NK-92 (cell line): ENCODE data around the gene NANOS3.

ENCODE experiments used
- DNase-seq: peaks from one replicate; lab custom pipeline; 2025; ENCODE audit not compliant: unreplicated experiment; lab: John Stamatoyannopoulos, UW

Gene NANOS3

GRCh38 chr19:13876834-13877233, at the start of gene NANOS3:
NANOS3 (plus strand) TSS chr19:13877134; CDS start chr19:13877249, 115 bp downstream.
- DNase-seq: no peak

GRCh38 chr19:13827656-13828055, 49.3 kb upstream of the NANOS3 start:
- no peak for DNase-seq

DNA sequence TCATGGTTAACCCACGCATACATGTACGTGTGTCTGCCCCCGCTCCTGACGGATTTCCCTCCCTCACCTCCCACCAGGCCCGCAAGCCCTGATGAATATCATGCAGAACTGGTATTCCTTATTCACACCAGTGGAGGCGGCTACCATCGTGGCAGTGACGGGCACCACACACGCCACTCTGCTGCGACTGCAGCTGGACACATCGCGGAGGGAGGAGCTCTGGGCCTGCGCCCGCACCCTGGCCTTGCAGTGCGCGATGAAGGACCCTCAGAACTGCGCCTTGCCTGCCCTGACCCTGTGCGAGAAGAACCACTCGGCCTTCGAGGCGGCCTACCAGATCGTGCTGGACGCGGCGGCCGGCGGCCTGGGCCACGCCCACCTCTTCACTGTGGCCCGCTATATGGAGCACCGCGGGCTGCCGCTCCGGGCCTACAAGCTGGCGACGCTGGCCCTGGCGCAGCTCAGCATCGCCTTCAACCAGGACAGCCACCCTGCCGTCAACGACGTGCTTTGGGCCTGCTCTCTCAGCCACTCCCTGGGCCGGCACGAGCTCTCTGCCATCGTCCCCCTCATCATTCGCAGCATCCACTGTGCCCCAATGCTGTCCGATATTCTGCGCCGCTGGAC, 46.7 kb upstream of the NANOS3 start:
- no peak for DNase-seq

GRCh38 chr19:13830741-13831536, 46.0 kb upstream of the NANOS3 start:
- DNase-seq: no peak

DNA sequence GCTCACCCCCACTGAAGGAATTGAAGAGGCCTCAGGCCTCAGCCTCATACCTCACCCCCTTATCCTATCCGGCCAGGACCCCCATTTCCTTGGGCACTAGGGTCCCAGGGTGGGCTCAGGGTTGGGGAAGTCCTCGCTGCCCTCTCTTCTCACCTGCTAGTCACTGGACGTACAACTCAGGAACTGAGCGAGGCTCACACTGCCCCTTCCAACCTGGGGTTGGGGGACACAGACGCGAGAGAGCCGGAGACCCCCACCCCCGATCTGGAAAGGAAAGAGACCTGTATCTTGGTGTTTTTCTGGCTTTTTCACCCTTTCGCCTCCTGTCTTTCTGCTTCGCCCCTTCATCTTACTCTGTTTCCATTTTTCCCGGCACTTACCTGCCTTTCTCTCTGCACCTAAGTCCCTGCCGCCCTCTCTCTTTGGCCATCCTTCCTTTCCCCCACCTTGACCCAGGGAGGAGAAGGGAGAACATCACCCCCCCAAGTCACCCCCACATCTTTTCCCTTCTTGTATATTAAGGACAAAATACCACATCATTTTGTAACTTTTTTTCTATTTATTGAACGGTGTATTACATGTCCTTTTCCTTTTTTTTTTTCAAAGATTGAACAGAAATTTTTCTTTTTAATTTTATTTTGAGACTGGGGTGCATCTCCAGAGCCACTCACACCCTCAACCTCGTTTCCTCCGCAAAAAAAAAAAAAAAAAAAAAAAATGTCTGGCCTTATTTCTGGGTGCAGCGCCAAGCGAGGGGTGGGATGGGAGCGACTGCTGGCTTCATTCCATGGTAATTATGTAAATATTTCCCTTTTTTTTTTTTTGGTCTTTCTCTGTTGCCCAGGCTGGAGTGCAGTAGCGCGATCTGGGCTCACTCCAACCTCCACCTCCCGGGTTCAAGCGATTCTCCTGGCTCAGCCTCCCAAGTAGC, 45.1 kb upstream of the NANOS3 start:
- no peak for DNase-seq

DNA sequence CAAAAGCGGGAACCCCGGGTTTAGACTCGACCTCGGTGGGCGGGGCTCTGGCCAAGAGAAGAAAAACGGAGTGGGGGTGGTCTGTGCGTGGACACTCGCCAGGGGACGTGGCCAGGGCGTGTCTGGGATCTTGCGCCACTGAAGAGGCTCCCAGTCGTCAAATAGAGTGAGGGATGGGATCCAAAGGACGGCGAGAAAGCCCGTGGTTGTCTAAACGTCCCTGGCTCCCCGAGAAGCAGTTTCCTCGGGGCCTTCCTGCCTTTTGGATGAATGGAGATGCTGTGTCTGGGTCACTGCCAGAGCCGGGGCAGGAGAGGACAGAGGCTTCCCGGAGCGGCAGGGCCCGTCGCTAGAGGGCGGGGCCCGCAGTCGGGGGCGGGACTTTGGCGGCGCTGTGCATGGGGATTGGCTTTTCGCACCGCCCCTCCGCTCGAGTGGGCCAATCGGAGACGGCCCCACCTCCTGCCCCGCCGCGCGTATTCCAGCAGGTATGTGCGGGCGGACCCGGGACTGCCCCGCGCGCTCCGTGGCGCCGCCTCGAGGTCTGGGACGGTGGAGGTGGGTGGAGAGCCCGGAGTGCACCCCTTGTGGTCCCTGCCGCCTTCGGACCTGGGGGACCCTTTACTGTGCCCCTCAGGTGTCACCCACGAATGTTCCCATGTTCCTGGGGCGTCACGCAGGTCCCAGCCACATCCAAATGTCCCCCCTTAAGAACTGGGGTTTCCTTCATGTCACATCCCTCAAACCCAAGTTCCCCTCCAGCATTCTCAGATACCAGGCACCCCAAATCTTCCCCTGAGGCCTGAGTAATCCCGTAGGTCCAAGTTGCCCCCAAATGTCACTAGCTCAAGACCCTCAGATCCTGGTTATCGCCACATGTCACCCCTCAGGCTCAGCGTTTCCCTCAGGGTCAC, 43.3 kb upstream of the NANOS3 start:
- peak; percentile 39 for DNase-seq

DNA sequence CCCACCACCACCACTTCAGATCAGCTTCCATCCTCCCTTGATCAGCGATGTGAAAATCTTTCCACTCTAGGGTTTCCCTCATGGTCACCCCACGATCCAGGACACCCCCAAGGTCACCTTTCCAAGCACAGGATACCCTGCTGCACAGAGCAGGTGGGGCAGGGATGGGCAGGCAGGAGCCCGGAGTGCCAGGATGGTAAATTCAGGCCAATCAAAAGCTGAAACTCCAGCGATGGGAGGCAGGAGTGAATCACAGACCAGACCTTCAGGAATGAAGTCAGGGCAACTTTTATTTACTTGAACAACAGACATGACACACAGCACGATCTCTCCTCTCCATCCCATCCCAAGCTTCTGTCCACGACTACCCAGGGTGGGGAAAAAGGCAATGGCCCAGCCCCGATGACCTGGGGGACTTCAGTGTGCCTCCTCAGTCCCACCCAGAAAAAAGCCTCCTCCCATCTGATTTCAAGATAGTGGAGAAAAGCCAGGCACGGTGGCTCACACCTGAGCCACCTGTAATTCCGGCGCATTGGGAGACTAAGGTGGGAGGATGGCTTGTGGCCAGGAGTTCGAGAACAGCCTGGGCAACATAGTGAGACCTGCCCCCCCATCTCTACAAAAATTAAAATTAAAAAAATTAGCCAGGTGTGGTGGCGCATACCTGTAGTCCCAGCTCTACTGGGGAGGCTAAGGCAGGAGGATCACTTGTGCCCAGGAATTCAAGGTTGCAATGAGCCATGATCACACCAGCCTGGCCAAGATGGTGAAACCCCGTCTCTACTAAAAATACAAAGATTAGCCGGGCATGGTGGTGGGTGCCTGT, 42.5 kb upstream of the NANOS3 start:
- no peak for DNase-seq

- DNase-seq: no peak
Measured at GRCh38 chr19:13835791-13836723, 40.9 kb upstream of the NANOS3 start.

DNA sequence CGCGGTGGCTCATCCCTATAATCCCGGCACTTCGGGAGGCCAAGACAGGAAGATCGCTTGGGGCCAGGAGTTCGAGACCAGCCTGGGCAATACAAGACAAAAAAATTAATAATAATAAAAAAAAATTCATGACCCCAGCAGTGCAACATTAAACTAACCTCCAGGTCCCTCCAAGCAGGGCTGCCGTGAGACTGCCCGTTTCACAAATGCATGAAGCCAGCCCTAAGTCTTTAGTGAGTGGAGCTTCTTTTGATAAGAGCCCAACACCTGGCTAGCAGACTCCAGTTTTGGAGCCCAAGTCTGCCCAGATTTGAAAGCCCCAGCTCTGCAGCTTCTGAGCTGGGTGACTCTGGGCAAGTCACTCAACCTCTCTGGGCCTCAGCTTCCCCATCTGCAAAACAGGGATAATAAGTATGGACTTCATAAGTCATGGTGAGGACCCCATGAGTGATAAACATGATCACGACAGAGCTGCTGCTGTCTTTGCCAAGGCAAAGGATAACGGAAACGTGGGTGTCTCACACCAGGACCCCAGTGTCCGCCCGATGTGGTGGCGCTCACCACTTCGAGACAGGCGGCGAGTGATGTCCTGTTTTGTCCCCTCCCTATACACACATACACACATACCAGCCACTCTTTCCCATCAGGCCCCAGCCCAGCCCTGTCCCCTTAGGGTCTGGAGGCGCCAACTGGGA, 38.4 kb upstream of the NANOS3 start:
- DNase-seq: no peak

DNA sequence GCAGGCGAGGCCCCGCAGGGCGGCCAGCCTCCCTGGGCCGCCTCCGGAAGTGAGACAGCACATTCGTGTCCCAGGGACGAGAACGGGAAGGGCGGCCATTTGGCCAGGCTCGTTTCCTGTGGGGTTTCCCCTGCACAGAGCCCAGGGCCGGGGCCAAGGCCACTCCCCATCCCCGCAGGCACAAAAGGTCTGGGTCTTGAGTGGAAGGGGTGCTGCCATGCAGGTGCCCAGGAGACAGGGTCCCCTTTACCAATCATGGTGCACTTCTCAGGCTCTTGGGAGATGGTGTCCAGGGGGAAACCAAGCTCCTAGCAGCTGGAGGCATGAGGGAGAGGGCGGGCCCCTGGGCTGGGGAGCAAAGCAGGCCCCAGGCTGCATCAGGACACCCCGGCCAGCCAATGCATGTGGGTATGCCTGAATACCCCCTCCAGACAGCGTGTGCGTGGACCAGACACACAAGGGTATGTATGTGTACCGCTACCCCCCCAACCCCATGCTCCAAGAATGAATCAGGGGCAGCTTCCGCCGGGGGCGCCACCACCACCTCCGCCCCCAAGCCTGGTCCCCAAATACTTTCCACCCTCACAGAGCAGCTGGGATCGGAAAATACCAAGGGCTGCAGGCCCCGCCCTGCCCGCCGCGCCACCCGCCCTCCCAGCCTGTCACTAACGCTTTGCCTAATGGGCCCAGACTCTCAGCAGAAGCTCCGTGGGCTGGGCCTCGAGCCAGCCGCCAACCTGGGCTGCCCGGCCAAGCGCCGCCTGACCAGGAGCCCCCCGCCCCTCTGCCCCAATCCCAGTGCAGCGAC, 37.6 kb upstream of the NANOS3 start:
- DNase-seq: no peak

DNA sequence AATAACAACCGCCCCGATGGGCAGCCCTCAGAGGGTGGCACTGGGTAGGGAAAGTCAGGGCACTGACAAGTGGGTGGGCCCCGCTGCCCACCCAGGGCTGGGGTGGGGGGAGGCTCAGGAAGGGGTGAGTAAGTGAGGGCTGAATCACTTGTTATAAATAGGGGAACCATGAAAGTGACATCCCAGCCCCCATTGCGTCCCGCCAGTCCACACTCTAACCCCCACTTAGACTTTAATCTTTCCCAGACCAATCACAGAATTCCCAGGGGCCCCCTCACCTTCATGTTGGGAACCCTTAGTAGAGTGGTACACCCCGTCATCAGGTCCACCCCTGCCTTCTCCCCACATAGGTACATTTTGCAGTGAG, 37.0 kb upstream of the NANOS3 start:
- no peak for DNase-seq

GRCh38 chr19:13840305-13841085, 36.4 kb upstream of the NANOS3 start:
- no peak for DNase-seq

DNA sequence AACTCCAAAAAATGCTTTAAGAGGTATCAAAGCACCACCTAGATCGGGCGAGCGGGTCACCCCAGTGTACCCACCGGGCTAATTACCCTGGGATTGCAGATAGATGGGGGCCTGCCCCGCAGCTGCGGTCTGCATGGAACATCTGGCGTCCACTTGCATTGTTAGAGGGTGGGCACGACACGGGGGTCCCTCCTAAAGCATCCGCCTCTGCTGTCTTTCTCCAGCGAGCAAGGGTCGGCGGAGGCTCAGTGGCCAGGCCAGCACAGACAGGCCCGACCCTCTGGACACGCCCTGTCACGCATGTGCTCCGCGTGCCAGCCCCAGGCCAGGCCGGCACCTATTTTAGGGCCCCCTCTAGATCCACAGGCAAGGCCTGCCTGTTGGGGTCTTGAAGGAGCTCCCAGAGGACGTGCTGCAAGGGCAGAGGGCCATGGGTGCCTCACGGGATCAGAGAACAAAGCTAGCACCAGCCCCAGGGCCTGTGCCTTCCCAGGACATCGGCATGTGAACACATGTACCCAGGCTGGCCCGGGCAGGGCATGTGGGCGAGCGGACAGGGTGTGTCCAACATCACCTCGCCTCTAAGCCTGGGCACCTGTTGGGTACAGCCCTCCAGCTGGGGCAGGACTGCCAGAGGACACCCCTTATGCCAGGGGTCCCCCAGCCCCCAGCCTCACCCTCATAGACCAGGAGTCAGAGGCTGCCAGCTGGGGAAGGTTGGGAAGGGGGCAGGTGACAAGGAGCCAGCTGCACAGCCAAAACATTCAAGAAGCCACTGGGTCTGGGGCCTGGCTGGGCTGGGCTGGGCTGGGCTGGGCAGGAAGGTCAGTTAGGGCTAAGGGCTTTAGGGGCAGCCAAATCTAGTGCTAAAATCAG, 35.6 kb upstream of the NANOS3 start:
- DNase-seq: no peak

GRCh38 chr19:13841962-13842290, 35.0 kb upstream of the NANOS3 start:
- no peak for DNase-seq

DNA sequence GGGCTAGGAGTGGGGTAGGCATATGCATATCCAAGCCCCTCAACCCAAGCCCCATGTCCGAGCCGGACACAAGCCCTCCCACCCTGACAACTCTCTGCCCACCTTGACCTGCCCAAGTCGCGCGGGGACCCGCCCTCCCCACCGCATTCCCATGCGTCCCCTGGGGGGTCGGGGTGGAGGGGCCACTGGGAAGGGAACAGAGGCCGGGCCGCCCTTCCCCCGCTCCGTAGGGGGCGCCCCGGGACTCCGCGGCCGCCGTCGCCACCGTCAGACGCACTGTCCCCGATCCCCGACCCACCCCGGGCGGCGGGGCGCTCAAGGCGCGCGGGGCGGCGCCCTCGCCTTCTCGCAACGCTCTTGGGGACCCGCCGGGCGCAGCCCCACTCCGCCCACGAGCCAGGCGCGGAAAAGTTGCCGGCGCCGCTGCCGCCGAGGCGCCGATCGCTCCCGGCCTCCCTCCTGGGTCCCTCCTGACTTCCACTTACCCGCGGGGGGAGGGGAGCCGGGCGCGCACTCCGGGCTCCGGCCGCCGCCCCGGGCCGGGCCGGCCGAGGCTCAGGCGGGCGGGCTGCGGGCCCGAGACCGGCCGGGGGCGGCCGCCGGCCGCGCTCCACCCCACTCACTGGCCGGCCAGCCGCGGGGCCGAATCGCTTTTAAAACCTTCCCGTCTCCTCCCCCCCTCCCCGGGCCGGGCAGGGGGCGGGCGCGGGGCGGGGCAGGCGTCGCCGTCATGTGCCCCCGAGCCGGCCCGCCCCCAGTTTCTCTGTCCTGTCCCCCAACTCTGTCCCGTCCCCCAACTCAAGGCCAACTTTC, 34.4 kb upstream of the NANOS3 start:
- DNase-seq: no peak
